ENCODE data around the gene NUS1. TPM values are rescaled to one million over a fixed set of nuclear protein-coding genes. Genes with fewer than 3 reads are reported as not detected.

The NUS1 gene
- total and polyA plus RNA-seq, 2 of the 13 experiments (the other 11 are each of a cell fraction or from before 2014, with no cell fraction given): 18.3 to 18.6 TPM

- TF ChIP-seq ELF4 (CRISPR knock-in tag; IDR thresholded peaks at IDR 0.05; ENCODE audit: borderline replicate concordance) (no peak), ZNF180 (CRISPR knock-in tag; IDR thresholded peaks at IDR 0.05; ENCODE audit: borderline replicate concordance, low read depth) (no peak), RFX5 (IDR thresholded peaks at IDR 0.05; ENCODE audit: low read depth, low read length) (peak; percentile 64; the same call in 1 of the 2 replicates), FOXO1 (CRISPR knock-in tag; IDR thresholded peaks at IDR 0.05) (peak; percentile 79), ZBTB7A (CRISPR knock-in tag; IDR thresholded peaks at IDR 0.05) (peak; percentile 71; the same call in 1 of the 2 replicates), EHMT2 (IDR thresholded peaks at IDR 0.05; ENCODE audit: borderline replicate concordance, low read depth, low read length) (no peak; the same call in 1 of the 2 replicates), THAP7 (CRISPR knock-in tag; IDR thresholded peaks at IDR 0.05) (peak; percentile 73; the same call in 1 of the 2 replicates), STAT5B (CRISPR knock-in tag; IDR thresholded peaks at IDR 0.05) (no peak), FUBP1 (CRISPR knock-in tag; IDR thresholded peaks at IDR 0.05; ENCODE audit: borderline replicate concordance) (no peak), JARID2 (CRISPR knock-in tag; IDR thresholded peaks at IDR 0.05; ENCODE audit: insufficient replicate concordance) (no peak), ZSCAN5A (CRISPR knock-in tag; IDR thresholded peaks at IDR 0.05; ENCODE audit: borderline replicate concordance) (peak; percentile 89; the same call in 1 of the 2 replicates), ZGPAT (CRISPR knock-in tag; IDR thresholded peaks at IDR 0.05) (peak; percentile 82), ADNP (CRISPR knock-in tag; IDR thresholded peaks at IDR 0.05) (no peak), NFIC (IDR thresholded peaks at IDR 0.05; ENCODE audit: low read length) (no peak), ZBTB44 (CRISPR knock-in tag; IDR thresholded peaks at IDR 0.05) (peak; percentile 55; the same call in 1 of the 2 replicates), ZNF629 (CRISPR knock-in tag; conservative IDR thresholded peaks at IDR 0.05) (no peak), HOXA5 (CRISPR knock-in tag; IDR thresholded peaks at IDR 0.05) (peak; percentile 63; the same call in 1 of the 2 replicates), ZNF317 (CRISPR knock-in tag; IDR thresholded peaks at IDR 0.05) (0 out of 2 replicates have a peak, but pooled peaks have one; percentile 13), SETDB1 (CRISPR knock-in tag; IDR thresholded peaks at IDR 0.05; ENCODE audit: borderline replicate concordance) (no peak), TMF1 (CRISPR knock-in tag; IDR thresholded peaks at IDR 0.05; ENCODE audit: low read depth) (peak; percentile 74; the same call in 1 of the 2 replicates)
Measured at GRCh38 chr6:117674991-117675657, at the start of gene NUS1 (continued).

All from HepG2 (cell line).